Kidney (tissue), 14 donors: Measurements from ENCODE around the gene MGAT4B. TPM values are rescaled to one million over a fixed set of nuclear protein-coding genes. Genes with fewer than 3 reads are reported as not detected.
A peak's percentile ranks its signal among the peaks of the same experiment; 100 is the strongest.

ENCODE experiments used
- DNase-seq, 5 donors: peaks; one replicate each; pipeline ENCODE4 v3.0.0-alpha.2; 2013 to 2020
- FAIRE-seq: peaks from 2 replicates; lab custom pipeline; 2012; peaks lifted over from hg19 to GRCh38; lab: Jason Lieb, UNC
- H3K27ac ChIP-seq, 2 donors: one replicate each; pipeline ENCODE4 v1.7.0; 2013; ENCODE audit warnings: low read depth in 2 of 2, low read length in 2 of 2, inconsistent platforms in 1 of 2
- H3K27me3 ChIP-seq: one replicate; pipeline ENCODE4 v1.7.1; 2013; ENCODE audit warnings: low read length, inconsistent platforms; ENCODE audit not compliant: control insufficient read depth, insufficient read depth
- H3K36me3 ChIP-seq, 3 donors: one replicate each; pipeline versions ENCODE4 v1.7.0 to v1.7.1; 2013; ENCODE audit warnings: low read length in 3 of 3, control low read depth in 1 of 3, inconsistent platforms in 1 of 3; ENCODE audit not compliant: insufficient read depth in 3 of 3, control insufficient read depth in 2 of 3
- H3K4me1 ChIP-seq, 3 donors: one replicate each; pipeline versions ENCODE4 v1.7.0 to v1.7.1; 2013; ENCODE audit warnings: low read length in 3 of 3, inconsistent platforms in 1 of 3, low read depth in 1 of 3; ENCODE audit not compliant: control insufficient read depth in 2 of 3, insufficient read depth in 2 of 3
- H3K4me3 ChIP-seq, 3 donors: one replicate each; pipeline versions ENCODE4 v1.7.0 to v1.8.1; 2013; ENCODE audit warnings: low read length in 3 of 3, control low read depth in 1 of 3, inconsistent platforms in 1 of 3
- H3K9ac ChIP-seq, 3 donors: one replicate each; pipeline versions ENCODE4 v1.7.0 to v1.7.1; 2013; ENCODE audit warnings: low read length in 3 of 3, control low read depth in 1 of 3, inconsistent platforms in 1 of 3
- H3K9me3 ChIP-seq, 3 donors: one replicate each; pipeline versions ENCODE4 v1.7.0 to v1.7.1; 2013; ENCODE audit warnings: low read length in 3 of 3, control low read depth in 1 of 3, inconsistent platforms in 1 of 3; ENCODE audit not compliant: control insufficient read depth in 2 of 3, insufficient read depth in 1 of 3
- CTCF ChIP-seq: IDR thresholded peaks from 3 replicates; pipeline ENCODE4 v1.5.1; 2012; ENCODE audit warnings: mild to moderate bottlenecking, moderate library complexity, borderline replicate concordance; ENCODE audit not compliant: insufficient read depth; ENCODE audit errors: extremely low read depth
- intact Hi-C: fragments of 100-400 bp; cut with DNase I; formaldehyde crosslinking; loops from one replicate; pipeline ENCODE4 v1.11.1; 2022
- polyA plus RNA-seq: library from polyadenylated mRNA; stranded (reverse); fragments of 350-450 nt; fragmentation: Illumina TruSeq; extraction: RNeasy Lipid Tissue Mini Kit (QIAGEN cat#74804); gene quantifications from one replicate; pipeline ENCODE4 v1.2.3, GENCODE V29; 2014; ENCODE audit warnings: low read depth, low replicate concordance; ENCODE audit not compliant: insufficient read depth
- total RNA-seq: library from RNA; stranded (reverse); fragmentation: NEBNext Ultra II Directional; extraction: Animal tissue kit (Norgen Biotek cat#: 25700); gene quantifications from one replicate; pipeline ENCODE4 v1.2.1, GENCODE V29; 2021
- donor health status: control.
- donor health status: control.
- donor health status: control.
- donor health status: control.
- donor health status: control.
- donor health status: DM: yes; HTN: yes; CAD: no.
- donor health status: Normal renal cell carcinoma (clear cell type).

Gene MGAT4B
- total and polyA plus RNA-seq, 2 donors from 2014 or later, result 79.4 to 174 TPM

- Histone ChIP-seq H3K27me3 (no peaks in the 10 kb centered on the region), H3K4me1 (no peaks in the 10 kb centered on the region), H3K36me3 (peaks cover 3 to 25% (median 18%) of the 10 kb centered on the region in 3 donors), H3K27ac (no peak overlapping the region), H3K4me3 (no peak overlapping the region), H3K9me3 (no peaks in the 10 kb centered on the region), H3K9ac (no peak overlapping the region)
- intact Hi-C loops, result no loop called here
- no peak for TF ChIP-seq CTCF
- DNase-seq, result no peak
- no peak for FAIRE-seq
These were observed 28.8 kb downstream of the MGAT4B start for GRCh38 chr5:179777909-179778308.

- H3K4me1 ChIP-seq, result no peaks in the 10 kb centered on the region
- DNase-seq (peak in 1 of 5 donors; percentile 38), FAIRE-seq (no peak)
- no peak overlapping the region for H3K4me3 ChIP-seq
- H3K9ac ChIP-seq, result no peak overlapping the region
- no peak for TF ChIP-seq CTCF
- H3K27ac ChIP-seq, result no peak overlapping the region
- H3K36me3 ChIP-seq, result peaks cover 3 to 27% (median 23%) of the 10 kb centered on the region in 3 donors
- intact Hi-C loops, result no loop called here
- no peaks in the 10 kb centered on the region for H3K27me3 ChIP-seq
- no peaks in the 10 kb centered on the region for H3K9me3 ChIP-seq
These were observed 29.2 kb downstream of the MGAT4B start for GRCh38 chr5:179777456-179777855.

GRCh38 chr5:179776411-179776938 is 30.2 kb downstream of the MGAT4B start:
- no peaks in the 10 kb centered on the region for H3K27me3 ChIP-seq
- intact Hi-C loops, result no loop called here
- H3K4me3 ChIP-seq, result no peak overlapping the region
- DNase-seq (peak in 1 of 5 donors; percentile 48), FAIRE-seq (no peak)
- no peak overlapping the region for H3K9ac ChIP-seq
- no peaks in the 10 kb centered on the region for H3K9me3 ChIP-seq
- H3K27ac ChIP-seq, result no peak overlapping the region
- H3K4me1 ChIP-seq, result no peaks in the 10 kb centered on the region
- TF ChIP-seq CTCF, result no peak
- peaks cover 3 to 33% (median 32%) of the 10 kb centered on the region in 3 donors for H3K36me3 ChIP-seq

GRCh38 chr5:179774442-179774841 is 32.2 kb downstream of the MGAT4B start:
- Histone ChIP-seq H3K27me3 (no peaks in the 10 kb centered on the region), H3K9ac (no peak overlapping the region), H3K27ac (no peak overlapping the region), H3K4me3 (no peak overlapping the region), H3K36me3 (peaks cover 4 to 45% (median 43%) of the 10 kb centered on the region in 3 donors), H3K4me1 (no peaks in the 10 kb centered on the region), H3K9me3 (no peaks in the 10 kb centered on the region)
- intact Hi-C loops, result no loop called here
- TF ChIP-seq CTCF, result no peak
- FAIRE-seq (no peak), DNase-seq (peak in 1 of 5 donors; percentile 60)
